Peyer's patch (tissue), 4 donors: ENCODE results near the gene MRC2. TPM values are rescaled to one million over a fixed set of nuclear protein-coding genes. Genes with fewer than 3 reads are reported as not detected.

Experiments used
- DNase-seq, 3 donors: peaks; one replicate each; pipeline ENCODE4 v3.0.0-alpha.2; 2017 to 2019
- H3K27ac ChIP-seq, 4 donors: fragments of 200-600 bp; sonication (generic); one replicate each; pipeline ENCODE4 v1.5.1; 2016 to 2019
- H3K27me3 ChIP-seq, 2 donors: fragments of 200-600 bp; sonication (generic); one replicate each; pipeline ENCODE4 v1.5.1; 2019
- H3K36me3 ChIP-seq, 3 donors: fragments of 200-600 bp; sonication (generic); one replicate each; pipeline ENCODE4 v1.5.1; 2016 to 2019
- H3K4me1 ChIP-seq, 4 donors: fragments of 200-600 bp; sonication (generic); one replicate each; pipeline ENCODE4 v1.5.1; 2016 to 2019
- H3K4me3 ChIP-seq, 4 donors: fragments of 200-600 bp; sonication (generic); 1 replicate in 3 of 4; 2 replicates in 1 of 4; pipeline ENCODE4 v1.5.1; 2016 to 2019; ENCODE audit warnings: mild to moderate bottlenecking in 1 of 4
- H3K9me3 ChIP-seq, 4 donors: fragments of 200-600 bp; sonication (generic); one replicate each; pipeline ENCODE4 v1.5.1; 2016 to 2019; ENCODE audit warnings: mild to moderate bottlenecking in 1 of 4
- CTCF ChIP-seq, 6 experiments: fragments of 450-650 bp in 4 of 6; fragments of 200-600 bp in 2 of 6; sonication (generic) in 1 of 6; IDR thresholded peaks; one replicate each; pipeline ENCODE4 v1.5.1; 2017 to 2019; ENCODE audit warnings: antibody characterized with exemption in 6 of 6, mild to moderate bottlenecking in 3 of 6, moderate library complexity in 1 of 6
- POLR2A ChIP-seq, 2 donors: fragments of 450-650 bp; IDR thresholded peaks; one replicate each; pipeline ENCODE4 v1.5.1; 2017; ENCODE audit warnings: antibody characterized with exemption in 2 of 2, mild to moderate bottlenecking in 2 of 2, moderate library complexity in 2 of 2
- total RNA-seq, 4 donors: library from RNA; depleted of rRNA; stranded (reverse); fragments of >200 nt; gene quantifications; one replicate each; pipeline ENCODE4 v1.1.0, GENCODE V29; 2016

MRC2 gene
- total RNA-seq, 4 donors from 2014 or later = 9.0 to 33.8 (median 14.6) TPM

GRCh38 chr17:62675701-62676100 is 48.2 kb downstream of the MRC2 start:
- Histone ChIP-seq H3K4me3 (no peak overlapping the region), H3K36me3 (no peaks in the 10 kb centered on the region), H3K27me3 (no peaks in the 10 kb centered on the region), H3K27ac (no peak overlapping the region), H3K4me1 (no peaks in the 10 kb centered on the region), H3K9me3 (no peaks in the 10 kb centered on the region)
- no peak for DNase-seq
- TF ChIP-seq POLR2A (IDR thresholded peaks at IDR 0.05) = no peak
- no peak for TF ChIP-seq CTCF (IDR thresholded peaks at IDR 0.05)

- Histone ChIP-seq H3K36me3 (no peaks in the 10 kb centered on the region), H3K4me1 (no peaks in the 10 kb centered on the region), H3K9me3 (no peaks in the 10 kb centered on the region), H3K27ac (no peak overlapping the region), H3K27me3 (no peaks in the 10 kb centered on the region), H3K4me3 (no peak overlapping the region)
- TF ChIP-seq CTCF (IDR thresholded peaks at IDR 0.05) (no peak), POLR2A (IDR thresholded peaks at IDR 0.05) (no peak)
- DNase-seq = no peak
Observed at GRCh38 chr17:62676231-62676943, 48.9 kb downstream of the MRC2 start.

- no peak for DNase-seq
- H3K9me3 ChIP-seq = no peaks in the 10 kb centered on the region
- no peaks in the 10 kb centered on the region for H3K4me1 ChIP-seq
- TF ChIP-seq CTCF (IDR thresholded peaks at IDR 0.05) = no peak
- TF ChIP-seq POLR2A (IDR thresholded peaks at IDR 0.05) = no peak
- no peak overlapping the region for H3K4me3 ChIP-seq
- H3K27me3 ChIP-seq = no peaks in the 10 kb centered on the region
- H3K36me3 ChIP-seq = no peaks in the 10 kb centered on the region
- no peak overlapping the region for H3K27ac ChIP-seq
Observed at GRCh38 chr17:62676952-62677596, 49.6 kb downstream of the MRC2 start.

GRCh38 chr17:62678214-62678919 is 50.9 kb downstream of the MRC2 start:
- H3K4me3 ChIP-seq = no peak overlapping the region
- TF ChIP-seq CTCF (IDR thresholded peaks at IDR 0.05) = no peak
- no peak for TF ChIP-seq POLR2A (IDR thresholded peaks at IDR 0.05)
- no peaks in the 10 kb centered on the region for H3K4me1 ChIP-seq
- H3K27ac ChIP-seq = no peak overlapping the region
- no peak for DNase-seq
- H3K9me3 ChIP-seq = no peaks in the 10 kb centered on the region
- H3K27me3 ChIP-seq = no peaks in the 10 kb centered on the region
- H3K36me3 ChIP-seq = no peaks in the 10 kb centered on the region

- Histone ChIP-seq H3K9me3 (no peaks in the 10 kb centered on the region), H3K4me1 (no peaks in the 10 kb centered on the region), H3K36me3 (no peaks in the 10 kb centered on the region), H3K4me3 (no peak overlapping the region), H3K27ac (no peak overlapping the region), H3K27me3 (no peaks in the 10 kb centered on the region)
- DNase-seq = no peak
- TF ChIP-seq POLR2A (IDR thresholded peaks at IDR 0.05) (no peak), CTCF (IDR thresholded peaks at IDR 0.05) (no peak)
Observed at GRCh38 chr17:62679866-62680377, 52.5 kb downstream of the MRC2 start.
